Nephron (organoid): ENCODE results near the gene HNMT.
A peak's percentile ranks its signal among the peaks of the same experiment; 100 is the strongest.
"Not testable (repeated sequence)": the region's sequence is repeated elsewhere in the genome, so short reads cannot be mapped to it uniquely, and the experiment has no call there.

Experiments
- H3K27ac Mint-ChIP-seq, 3 experiments: 2 replicates each; pipeline ENCODE4 v1.8.0; 2020; ENCODE audit warnings: mixed read lengths in 3 of 3, mild to moderate bottlenecking in 2 of 3, moderate library complexity in 1 of 3
- H3K27me3 Mint-ChIP-seq: 2 replicates; pipeline ENCODE4 v1.8.0; 2021; ENCODE audit warnings: low read depth, mild to moderate bottlenecking, moderate library complexity, mixed read lengths
- H3K36me3 Mint-ChIP-seq: 2 replicates; pipeline ENCODE4 v1.8.0; 2020; ENCODE audit warnings: low read depth, mixed read lengths
- H3K4me1 Mint-ChIP-seq: 2 replicates; pipeline ENCODE4 v1.8.0; 2020; ENCODE audit warnings: mixed read lengths
- H3K4me3 Mint-ChIP-seq, 3 experiments: 2 replicates each; pipeline ENCODE4 v1.8.0; 2020; ENCODE audit warnings: mild to moderate bottlenecking in 3 of 3, mixed read lengths in 3 of 3, moderate library complexity in 2 of 3
- H3K9me3 Mint-ChIP-seq: 2 replicates; pipeline ENCODE4 v1.8.0; 2020; ENCODE audit warnings: mixed read lengths
- TF ChIP-seq, protein P1 (sequence below), 3 experiments: fragments of 200-600 bp; sonication (generic); IDR thresholded peaks; one replicate each; pipeline ENCODE4 v1.5.0; 2021; ENCODE audit warnings: antibody characterized with exemption in 3 of 3; ENCODE audit not compliant: unreplicated experiment in 3 of 3

Gene HNMT

DNA sequence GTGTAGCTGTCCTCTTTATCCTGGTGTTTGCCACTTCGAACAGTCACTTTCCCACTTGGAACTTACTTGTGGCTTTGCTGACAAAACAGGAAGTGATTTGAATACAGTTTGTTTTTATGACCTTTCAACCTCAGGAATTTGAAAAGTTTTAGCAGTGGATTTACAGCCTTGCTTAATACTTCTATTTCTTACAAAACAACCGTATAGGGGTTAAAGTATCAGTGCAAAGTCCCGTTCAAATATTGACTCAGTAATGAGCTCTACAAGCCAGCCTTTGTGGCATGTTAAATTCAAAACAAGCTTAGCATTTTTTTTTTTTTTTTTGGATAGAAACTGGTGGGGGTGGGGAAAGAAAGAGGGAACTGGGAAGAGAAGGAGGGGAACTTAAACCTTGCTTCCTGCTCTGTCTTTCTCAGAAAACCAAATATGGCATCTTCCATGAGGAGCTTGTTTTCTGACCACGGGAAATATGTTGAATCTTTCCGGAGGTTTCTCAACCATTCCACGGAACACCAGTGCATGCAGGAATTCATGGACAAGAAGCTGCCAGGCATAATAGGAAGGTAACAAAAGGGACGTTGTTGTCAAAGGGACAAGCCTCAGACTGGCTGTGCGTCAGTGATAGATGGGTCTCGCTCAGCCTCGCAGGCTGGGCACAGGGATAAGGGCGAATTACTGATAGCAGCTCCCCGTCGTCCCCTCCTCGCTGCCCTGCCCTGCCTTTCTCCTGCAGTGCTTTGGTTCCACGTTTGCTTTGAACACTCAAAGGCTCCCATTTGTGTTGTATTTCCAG is at the start of gene HNMT:
Gene HNMT, plus strand, starts transcription at position 408 of the 793 bp plus-strand sequence. Its CDS starts 19 bp downstream, at position 427.
- TF ChIP-seq, protein P1, sequence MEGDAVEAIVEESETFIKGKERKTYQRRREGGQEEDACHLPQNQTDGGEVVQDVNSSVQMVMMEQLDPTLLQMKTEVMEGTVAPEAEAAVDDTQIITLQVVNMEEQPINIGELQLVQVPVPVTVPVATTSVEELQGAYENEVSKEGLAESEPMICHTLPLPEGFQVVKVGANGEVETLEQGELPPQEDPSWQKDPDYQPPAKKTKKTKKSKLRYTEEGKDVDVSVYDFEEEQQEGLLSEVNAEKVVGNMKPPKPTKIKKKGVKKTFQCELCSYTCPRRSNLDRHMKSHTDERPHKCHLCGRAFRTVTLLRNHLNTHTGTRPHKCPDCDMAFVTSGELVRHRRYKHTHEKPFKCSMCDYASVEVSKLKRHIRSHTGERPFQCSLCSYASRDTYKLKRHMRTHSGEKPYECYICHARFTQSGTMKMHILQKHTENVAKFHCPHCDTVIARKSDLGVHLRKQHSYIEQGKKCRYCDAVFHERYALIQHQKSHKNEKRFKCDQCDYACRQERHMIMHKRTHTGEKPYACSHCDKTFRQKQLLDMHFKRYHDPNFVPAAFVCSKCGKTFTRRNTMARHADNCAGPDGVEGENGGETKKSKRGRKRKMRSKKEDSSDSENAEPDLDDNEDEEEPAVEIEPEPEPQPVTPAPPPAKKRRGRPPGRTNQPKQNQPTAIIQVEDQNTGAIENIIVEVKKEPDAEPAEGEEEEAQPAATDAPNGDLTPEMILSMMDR (IDR thresholded peaks at IDR 0.05; ENCODE audit: unreplicated experiment in 3 of 3), result no peak
- peaks cover 26% of the 10 kb centered on the region for H3K4me1 Mint-ChIP-seq
- H3K36me3 Mint-ChIP-seq, result peaks cover 19% of the 10 kb centered on the region
- H3K9me3 Mint-ChIP-seq, result no peaks in the 10 kb centered on the region
- peak within 1 kb of the TSS; percentile 87 to 97 (median 91) for H3K4me3 Mint-ChIP-seq
- peak within 1 kb of the TSS; percentile 99 to 100 (median 99) for H3K27ac Mint-ChIP-seq
- H3K27me3 Mint-ChIP-seq, result no peaks in the 10 kb centered on the region

DNA sequence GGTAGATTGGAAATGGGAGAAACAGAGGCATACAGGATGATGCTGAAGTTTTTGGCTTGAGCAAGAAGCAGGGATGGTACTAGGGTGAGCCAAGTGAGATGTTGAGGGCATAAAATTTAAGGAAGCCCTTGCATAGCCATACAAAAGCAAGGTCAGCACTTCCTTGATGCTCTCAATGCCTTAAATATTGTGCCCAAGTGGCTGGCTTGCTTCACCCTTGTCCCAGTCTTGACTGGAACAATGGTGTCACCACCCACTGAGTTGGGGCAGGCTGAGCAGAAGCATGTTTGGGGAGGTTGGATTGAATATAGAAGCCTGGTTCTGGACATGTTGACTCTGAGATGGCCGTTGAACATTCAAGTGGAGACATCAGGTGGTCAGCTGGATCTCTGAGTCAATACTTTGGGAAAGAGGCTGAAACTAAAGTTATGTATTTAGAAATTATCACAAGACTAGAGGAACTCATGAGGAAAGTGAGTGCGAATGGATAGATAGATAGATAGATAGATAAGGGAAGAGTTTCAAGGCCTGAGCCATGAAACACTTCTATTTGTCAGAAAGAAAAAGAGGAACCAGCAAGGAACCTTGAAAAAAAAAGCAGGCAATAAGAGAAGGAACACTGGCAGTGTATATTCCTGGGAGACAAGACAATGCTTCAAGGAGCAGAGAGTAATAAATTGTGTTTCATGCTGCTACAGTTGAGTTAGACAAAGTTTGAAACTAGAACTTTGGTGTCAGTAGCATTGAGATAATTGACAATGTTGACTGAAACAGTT is 43.0 kb upstream of the HNMT start:
- TF ChIP-seq, protein P1 (IDR thresholded peaks at IDR 0.05; ENCODE audit: unreplicated experiment in 3 of 3), result no peak
- H3K36me3 Mint-ChIP-seq, result no peaks in the 10 kb centered on the region
- peaks cover 4% of the 10 kb centered on the region for H3K27me3 Mint-ChIP-seq
- H3K27ac Mint-ChIP-seq, result no peak overlapping the region
- H3K4me3 Mint-ChIP-seq, result no peak overlapping the region
- no peaks in the 10 kb centered on the region for H3K4me1 Mint-ChIP-seq
- H3K9me3 Mint-ChIP-seq, result no peaks in the 10 kb centered on the region

DNA sequence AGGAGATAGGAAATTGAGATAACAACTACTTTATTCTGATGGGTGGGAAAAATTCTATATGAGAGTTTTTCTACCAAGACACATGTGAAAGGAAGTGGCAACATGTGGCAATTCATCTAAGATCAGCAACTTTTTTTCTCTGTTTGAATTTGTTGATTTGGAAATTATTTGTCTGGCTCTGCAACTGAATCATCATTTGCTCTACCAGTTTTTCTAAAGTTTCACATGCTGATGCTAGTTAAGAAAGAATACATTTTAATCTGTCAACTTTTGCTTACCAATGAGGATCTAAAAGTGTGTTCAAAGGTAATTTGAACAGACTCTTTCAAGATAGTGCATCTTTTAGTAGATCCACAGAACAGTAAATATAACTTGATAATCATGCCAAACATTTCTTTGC is 42.1 kb upstream of the HNMT start:
- not testable (repeated sequence) for H3K36me3 Mint-ChIP-seq, H3K4me3 Mint-ChIP-seq, H3K27me3 Mint-ChIP-seq, H3K9me3 Mint-ChIP-seq, H3K4me1 Mint-ChIP-seq, H3K27ac Mint-ChIP-seq

DNA sequence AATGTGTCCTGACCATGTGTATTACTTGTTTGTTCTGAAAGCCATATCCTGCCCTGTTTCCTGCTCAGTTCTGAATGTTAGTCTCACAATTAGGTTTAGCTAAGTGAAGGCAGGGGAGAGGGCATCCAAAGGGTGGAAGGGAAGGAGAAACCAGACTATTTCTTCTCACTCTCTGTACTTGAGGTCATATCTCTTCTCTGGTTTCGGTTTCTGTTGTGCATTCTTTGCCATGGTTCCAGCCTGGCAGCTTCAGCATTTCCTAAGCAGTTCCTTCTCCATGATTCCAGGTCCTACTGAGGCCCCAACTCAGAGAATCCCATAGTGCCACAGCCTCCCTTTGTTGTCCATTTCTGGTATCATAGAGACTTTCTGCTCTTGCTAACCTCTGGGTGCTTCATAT is 40.3 kb upstream of the HNMT start:
- peaks cover 5% of the 10 kb centered on the region for H3K4me1 Mint-ChIP-seq
- TF ChIP-seq, protein P1 (IDR thresholded peaks at IDR 0.05; ENCODE audit: unreplicated experiment in 3 of 3), result no peak
- no peak overlapping the region for H3K27ac Mint-ChIP-seq
- no peaks in the 10 kb centered on the region for H3K9me3 Mint-ChIP-seq
- H3K36me3 Mint-ChIP-seq, result no peaks in the 10 kb centered on the region
- peaks cover 4% of the 10 kb centered on the region for H3K27me3 Mint-ChIP-seq
- no peak overlapping the region for H3K4me3 Mint-ChIP-seq

DNA sequence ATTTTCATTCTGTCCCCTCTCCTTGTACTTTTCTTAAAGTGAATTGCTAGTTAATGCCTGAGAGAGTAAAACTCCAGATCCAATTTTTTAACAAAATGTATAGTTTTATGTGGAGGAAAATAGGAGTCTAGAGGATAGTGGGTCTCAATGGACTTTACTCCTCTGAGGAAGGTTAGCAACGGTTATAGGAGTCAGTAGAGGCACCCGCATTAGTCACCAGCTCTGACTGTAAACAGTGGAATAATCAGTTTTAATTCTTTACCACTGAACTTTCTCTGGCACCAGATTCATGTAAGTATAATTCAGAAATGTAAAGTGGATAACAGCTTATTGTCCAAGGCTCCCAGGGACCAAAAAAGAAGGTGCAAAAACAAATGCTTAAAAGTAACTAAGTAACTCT is 38.7 kb upstream of the HNMT start:
- H3K4me3 Mint-ChIP-seq, result no peak overlapping the region
- TF ChIP-seq, protein P1 (IDR thresholded peaks at IDR 0.05; ENCODE audit: unreplicated experiment in 3 of 3), result no peak
- peaks cover 4% of the 10 kb centered on the region for H3K27me3 Mint-ChIP-seq
- H3K4me1 Mint-ChIP-seq, result peaks cover 5% of the 10 kb centered on the region
- no peaks in the 10 kb centered on the region for H3K36me3 Mint-ChIP-seq
- no peaks in the 10 kb centered on the region for H3K9me3 Mint-ChIP-seq
- no peak overlapping the region for H3K27ac Mint-ChIP-seq

DNA sequence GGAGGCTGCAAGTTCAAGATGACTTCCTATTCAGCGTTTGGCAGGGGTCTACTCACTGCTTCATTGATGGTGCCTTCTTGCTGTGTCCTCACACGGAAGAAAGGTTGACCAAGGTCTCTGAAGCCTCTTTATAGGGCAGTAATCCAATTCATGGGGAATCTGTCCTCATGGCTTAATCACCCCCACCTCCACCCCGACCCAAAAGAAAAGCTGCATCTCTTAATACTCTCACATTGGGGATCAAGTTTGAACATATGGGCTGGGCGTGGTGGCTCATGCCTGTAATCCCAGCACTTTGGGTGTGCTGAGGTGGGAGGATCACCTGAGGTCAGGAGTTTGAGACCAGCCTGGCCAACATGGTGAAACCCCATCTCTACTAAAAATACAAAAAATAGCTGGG is 36.4 kb upstream of the HNMT start:
- Mint-ChIP-seq H3K27ac (no peak overlapping the region), H3K27me3 (peaks cover 4% of the 10 kb centered on the region), H3K9me3 (no peaks in the 10 kb centered on the region), H3K4me3 (no peak overlapping the region), H3K36me3 (no peaks in the 10 kb centered on the region), H3K4me1 (peaks cover 5% of the 10 kb centered on the region)
- TF ChIP-seq, protein P1 (IDR thresholded peaks at IDR 0.05; ENCODE audit: unreplicated experiment in 3 of 3), result no peak
